GM13976 (cell line): Measurements from ENCODE around the gene RHEX.
A peak's percentile ranks its signal among the peaks of the same experiment; 100 is the strongest.

Experiments used
- DNase-seq: peaks from one replicate; pipeline ENCODE4 v3.0.0; 2012; ENCODE audit warnings: low spot score
- in situ Hi-C: fragments of 300-500 bp; cut with MboI; formaldehyde crosslinking; loops from one replicate; pipeline ENCODE4 v1.12.0; 2022; ENCODE audit warnings: low sequenced_read_pairs, mixed read lengths, inconsistent platforms; ENCODE audit not compliant: unreplicated experiment
- TF ChIP-seq, protein P1 (sequence below): IDR thresholded peaks from 2 replicates; pipeline ENCODE4 v1.5.1; 2012; ENCODE audit warnings: borderline replicate concordance, mild to moderate bottlenecking; ENCODE audit not compliant: insufficient read depth; ENCODE audit errors: extremely low read depth, missing control alignments, control extremely low read depth

Gene RHEX

DNA sequence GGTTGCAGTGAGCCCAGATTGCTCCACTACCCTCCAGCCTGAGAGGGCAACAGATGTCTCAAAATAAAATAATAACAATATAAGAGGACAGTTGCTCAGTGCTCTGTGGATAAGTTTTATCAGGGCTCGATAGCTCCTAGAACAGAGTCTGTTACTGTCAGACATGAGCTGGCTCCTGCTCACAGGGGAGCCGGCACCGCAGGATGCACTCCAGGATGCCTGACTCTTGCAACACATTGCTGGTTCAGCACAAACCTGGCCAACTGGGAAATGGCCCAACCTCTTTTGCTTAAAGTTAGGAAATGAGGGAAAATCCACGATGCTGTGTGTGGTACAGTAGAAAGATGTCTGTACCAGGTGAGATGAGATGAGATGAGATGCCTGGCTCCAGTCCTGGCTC lies 23.5 kb upstream of the RHEX start:
- no peak for DNase-seq
- in situ Hi-C loops = no loop called here
- TF ChIP-seq, protein P1, sequence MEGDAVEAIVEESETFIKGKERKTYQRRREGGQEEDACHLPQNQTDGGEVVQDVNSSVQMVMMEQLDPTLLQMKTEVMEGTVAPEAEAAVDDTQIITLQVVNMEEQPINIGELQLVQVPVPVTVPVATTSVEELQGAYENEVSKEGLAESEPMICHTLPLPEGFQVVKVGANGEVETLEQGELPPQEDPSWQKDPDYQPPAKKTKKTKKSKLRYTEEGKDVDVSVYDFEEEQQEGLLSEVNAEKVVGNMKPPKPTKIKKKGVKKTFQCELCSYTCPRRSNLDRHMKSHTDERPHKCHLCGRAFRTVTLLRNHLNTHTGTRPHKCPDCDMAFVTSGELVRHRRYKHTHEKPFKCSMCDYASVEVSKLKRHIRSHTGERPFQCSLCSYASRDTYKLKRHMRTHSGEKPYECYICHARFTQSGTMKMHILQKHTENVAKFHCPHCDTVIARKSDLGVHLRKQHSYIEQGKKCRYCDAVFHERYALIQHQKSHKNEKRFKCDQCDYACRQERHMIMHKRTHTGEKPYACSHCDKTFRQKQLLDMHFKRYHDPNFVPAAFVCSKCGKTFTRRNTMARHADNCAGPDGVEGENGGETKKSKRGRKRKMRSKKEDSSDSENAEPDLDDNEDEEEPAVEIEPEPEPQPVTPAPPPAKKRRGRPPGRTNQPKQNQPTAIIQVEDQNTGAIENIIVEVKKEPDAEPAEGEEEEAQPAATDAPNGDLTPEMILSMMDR = no peak

DNA sequence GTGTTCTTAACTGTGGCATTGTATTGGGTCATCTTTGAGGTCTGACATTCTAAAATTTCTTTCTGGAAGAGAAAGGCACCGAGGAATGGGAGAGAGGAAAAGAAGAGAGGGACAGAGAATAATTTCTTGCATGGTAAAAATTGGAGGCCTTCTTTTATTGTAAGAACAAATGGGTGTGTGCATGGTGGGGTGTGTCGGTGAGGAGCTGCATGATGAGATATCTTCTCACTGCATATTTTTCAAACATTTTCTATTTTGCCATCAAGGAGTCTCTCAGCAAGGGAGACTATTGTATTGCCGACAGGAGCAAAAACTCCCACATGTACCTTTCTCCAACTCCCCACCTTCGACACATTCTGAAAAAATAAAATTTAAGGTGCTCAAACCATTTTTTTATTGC lies 22.8 kb upstream of the RHEX start:
- TF ChIP-seq, protein P1 = no peak
- in situ Hi-C loops = loop anchor here (10.0 kb wide), 1 partner anchor 75 kb away; no protein-coding TSS in a partner anchor
- no peak for DNase-seq

DNA sequence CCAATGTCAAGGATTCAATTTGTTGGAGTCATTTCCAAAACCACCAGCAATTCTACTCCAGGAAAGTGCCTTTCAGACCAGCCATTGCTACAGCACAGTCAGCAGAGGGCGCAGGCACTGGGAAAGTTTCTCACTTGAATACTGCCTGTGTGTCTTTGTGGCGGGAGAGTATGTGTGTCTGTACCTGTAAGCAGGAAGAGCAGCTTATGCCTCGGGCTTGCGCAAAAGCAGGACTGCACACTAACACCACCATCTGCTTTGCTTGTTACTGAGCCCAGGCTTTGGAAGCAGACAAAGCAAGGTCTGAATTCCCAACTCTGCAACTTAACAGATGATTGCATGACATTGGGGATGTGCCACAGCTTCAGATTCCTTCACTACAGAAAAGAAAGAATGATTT lies 22.3 kb upstream of the RHEX start:
- in situ Hi-C loops = loop anchor here (10.0 kb wide), 1 partner anchor 74 kb away; no protein-coding TSS in a partner anchor
- TF ChIP-seq, protein P1 = peak; percentile 88
- DNase-seq = peak; percentile 64

DNA sequence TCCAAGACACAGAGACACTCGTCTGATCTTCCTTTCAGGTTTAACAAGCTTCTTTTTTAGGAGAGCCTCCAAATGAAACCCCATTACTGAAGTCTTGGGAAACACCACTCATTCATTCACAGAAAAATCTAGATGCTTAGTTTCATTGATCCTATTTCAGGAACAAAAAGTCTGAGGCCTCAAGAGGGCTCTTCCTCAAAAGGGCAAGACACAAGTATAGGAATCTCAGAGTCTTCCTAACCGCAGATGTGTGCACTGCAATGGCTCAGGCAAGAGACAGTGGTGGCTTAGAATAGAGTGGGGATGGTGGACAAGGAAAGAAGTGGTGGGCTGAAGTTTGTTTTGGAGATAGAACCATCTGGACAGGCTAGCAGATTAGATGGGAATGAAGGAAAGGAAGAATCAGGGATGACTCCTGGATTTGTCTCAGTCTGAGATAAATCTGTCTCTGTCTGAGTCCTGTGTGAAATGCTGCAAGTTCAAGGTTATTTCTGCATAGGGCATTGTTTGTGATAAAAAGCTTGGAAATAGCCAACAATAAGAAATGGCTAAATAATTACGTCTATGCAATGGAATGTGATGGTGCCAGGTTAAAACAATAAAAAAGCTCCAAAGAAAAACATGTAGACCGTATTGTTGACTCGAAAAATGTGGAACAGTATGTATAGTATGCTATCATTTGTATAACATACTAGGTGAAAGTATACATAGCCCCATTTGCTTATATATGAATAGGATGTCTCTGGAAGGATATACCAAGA lies 20.4 kb upstream of the RHEX start:
- no peak for DNase-seq
- in situ Hi-C loops = loop anchor here (10.0 kb wide), 1 partner anchor 72 kb away; no protein-coding TSS in a partner anchor

DNA sequence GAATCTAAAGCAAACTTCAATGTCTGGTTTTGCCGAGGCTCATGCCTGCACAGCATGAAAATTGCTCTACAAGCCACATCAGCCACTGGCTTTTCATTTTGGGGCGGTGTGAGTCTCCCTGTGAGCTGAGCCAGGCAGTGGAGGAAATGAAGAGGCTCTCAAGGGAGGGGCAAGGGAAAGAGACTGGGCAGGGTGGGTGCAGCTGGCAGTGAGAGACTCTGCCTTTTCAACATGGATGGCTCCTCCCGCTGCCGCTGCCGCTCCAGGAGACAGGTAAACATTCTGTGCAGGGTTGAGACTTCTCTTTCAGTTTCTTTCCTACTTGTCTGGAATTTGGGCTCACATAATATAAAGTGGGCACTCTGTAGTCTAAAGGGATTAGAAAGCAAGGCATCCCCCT lies 17.9 kb upstream of the RHEX start:
- TF ChIP-seq, protein P1 = no peak
- no peak for DNase-seq
- in situ Hi-C loops = loop anchor here (10.0 kb wide), 1 partner anchor 70 kb away; no protein-coding TSS in a partner anchor

More for the DNA sequence above, 20.4 kb upstream of the RHEX start:
- TF ChIP-seq, protein P1 = no peak

DNA sequence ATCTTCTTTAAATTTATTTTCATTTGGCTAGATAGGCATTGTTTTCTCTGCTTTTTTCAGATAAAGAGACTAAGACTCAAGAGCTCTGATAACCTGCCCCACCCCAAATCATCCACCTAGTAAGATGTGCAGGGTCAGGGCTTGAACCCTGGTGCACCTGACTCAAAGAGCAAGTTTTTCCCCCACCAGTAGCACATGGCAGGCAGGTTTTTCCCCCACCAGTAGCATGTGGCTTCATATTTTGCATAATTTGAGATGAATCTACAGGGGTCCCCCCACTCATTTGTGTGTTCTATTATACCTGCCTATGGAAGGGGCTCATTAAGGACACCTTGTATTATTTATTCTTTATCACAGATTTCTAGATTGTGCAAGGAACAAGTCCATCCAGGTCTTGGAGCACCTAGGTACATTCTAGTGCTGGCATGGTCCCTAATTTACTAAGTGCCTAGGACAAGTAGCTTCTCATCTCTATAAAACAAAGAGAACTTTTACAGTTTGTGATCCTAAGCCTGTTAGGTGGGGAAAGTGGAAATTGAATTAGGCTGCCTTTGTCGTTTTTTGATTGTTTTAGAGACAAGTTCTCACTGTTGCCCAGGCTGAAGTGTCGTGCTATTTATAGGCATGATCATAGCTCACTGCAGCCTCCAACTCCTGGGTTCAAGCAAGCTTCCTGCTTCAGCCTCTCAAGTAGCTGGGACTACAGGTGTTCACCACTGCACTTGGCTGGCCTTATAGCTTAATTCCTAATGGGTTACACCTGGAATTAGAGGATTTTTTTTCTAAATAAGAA lies 16.1 kb upstream of the RHEX start:
- TF ChIP-seq, protein P1 = no peak
- in situ Hi-C loops = loop anchor here (10.0 kb wide), 1 partner anchor 68 kb away; no protein-coding TSS in a partner anchor
- no peak for DNase-seq
